PC-9 (cell line): ENCODE data around the gene KDM1B. TPM values are rescaled to one million over a fixed set of nuclear protein-coding genes. Genes with fewer than 3 reads are reported as not detected.

ENCODE experiments used
- BruUV-seq: library from RNA; stranded (reverse); fragments of 400-500 nt; replicated peaks from 2 replicates; lab custom pipeline; 2021; lab: Mats Ljungman, UMichigan
- CTCF ChIA-PET: fragments of 300-600 bp; sonication (Branson Sonifier 250); formaldehyde crosslinking; loops from one replicate; lab custom pipeline; 2022; ENCODE audit warnings: antibody characterized with exemption; lab: Charles Lee
- POLR2A ChIA-PET: fragments of 300-600 bp; sonication (Branson Sonifier 250); formaldehyde crosslinking; loops from one replicate; lab custom pipeline; 2022; ENCODE audit warnings: antibody characterized with exemption; ENCODE audit not compliant: unreplicated experiment; lab: Charles Lee
- DNase-seq, 2 experiments: peaks; one replicate each; pipeline versions ENCODE4 v3.0.0 to v3.0.0-alpha.2; 2015 to 2022; ENCODE audit warnings: mixed read lengths in 1 of 2
- H2AFZ ChIP-seq: fragments of 200-600 bp; sonication (generic); 2 replicates; pipeline ENCODE4 v1.8.1; 2017; ENCODE audit warnings: antibody characterized with exemption
- H3F3A ChIP-seq: fragments of 200-600 bp; sonication (generic); 2 replicates; pipeline ENCODE4 v1.8.1; 2017; ENCODE audit warnings: antibody characterized with exemption, mild to moderate bottlenecking, low read depth; ENCODE audit not compliant: insufficient read depth
- H3K27ac ChIP-seq: fragments of 200-600 bp; sonication (generic); 2 replicates; pipeline ENCODE4 v1.6.1; 2016; ENCODE audit warnings: mixed run types
- H3K27me3 ChIP-seq: fragments of 200-600 bp; sonication (generic); 2 replicates; pipeline ENCODE4 v1.6.1; 2016; ENCODE audit warnings: low read depth, mixed run types; ENCODE audit not compliant: insufficient read depth
- H3K36me3 ChIP-seq: fragments of 200-600 bp; sonication (generic); 2 replicates; pipeline ENCODE4 v1.6.1; 2016; ENCODE audit warnings: low read depth, mixed run types
- H3K4me1 ChIP-seq: fragments of 200-600 bp; sonication (generic); replicated peaks from 2 replicates; pipeline ENCODE4 v1.6.1; 2016; ENCODE audit warnings: mixed run types; ENCODE audit not compliant: insufficient read depth
- H3K4me2 ChIP-seq: fragments of 200-600 bp; sonication (generic); 2 replicates; pipeline ENCODE4 v1.6.1; 2017; ENCODE audit warnings: mixed run types
- H3K4me3 ChIP-seq: fragments of 200-600 bp; sonication (generic); 2 replicates; pipeline ENCODE4 v1.6.1; 2016; ENCODE audit warnings: mixed run types
- H3K79me2 ChIP-seq: fragments of 200-600 bp; sonication (generic); 2 replicates; pipeline ENCODE4 v1.6.1; 2017; ENCODE audit warnings: low read depth, mixed run types
- H3K9me2 ChIP-seq: fragments of 200-600 bp; sonication (generic); 2 replicates; pipeline ENCODE4 v1.8.1; 2017; ENCODE audit warnings: mild to moderate bottlenecking; ENCODE audit not compliant: insufficient read depth
- H3K9me3 ChIP-seq: fragments of 200-600 bp; sonication (generic); 2 replicates; pipeline ENCODE4 v1.8.1; 2016; ENCODE audit warnings: low read depth; ENCODE audit not compliant: insufficient read depth
- H4K20me1 ChIP-seq: fragments of 200-600 bp; sonication (generic); 2 replicates; pipeline ENCODE4 v1.8.1; 2017; ENCODE audit not compliant: insufficient read depth
- EZH2 ChIP-seq: fragments of 200-600 bp; sonication (generic); IDR thresholded peaks from 2 replicates; pipeline ENCODE4 v1.8.0; 2017; ENCODE audit warnings: antibody characterized with exemption, low read depth
- intact Hi-C: fragments of 100-400 bp; cut with micrococcal nuclease; formaldehyde crosslinking; loops from one replicate; pipeline ENCODE4 v1.10.0; 2022; ENCODE audit not compliant: unreplicated experiment
- total RNA-seq: library from RNA; stranded (reverse); gene quantifications from 2 replicates; pipeline ENCODE4 v1.2.3, GENCODE V29; 2021
- TF ChIP-seq, protein P1 (sequence below): fragments of 200-600 bp; sonication (generic); conservative IDR thresholded peaks from 2 replicates; pipeline ENCODE4 v1.6.1; 2017; ENCODE audit warnings: mixed run types, antibody characterized with exemption, mild to moderate bottlenecking, moderate library complexity

The KDM1B gene
- total RNA-seq, 1 experiment from 2014 or later: 21.5 TPM

DNA sequence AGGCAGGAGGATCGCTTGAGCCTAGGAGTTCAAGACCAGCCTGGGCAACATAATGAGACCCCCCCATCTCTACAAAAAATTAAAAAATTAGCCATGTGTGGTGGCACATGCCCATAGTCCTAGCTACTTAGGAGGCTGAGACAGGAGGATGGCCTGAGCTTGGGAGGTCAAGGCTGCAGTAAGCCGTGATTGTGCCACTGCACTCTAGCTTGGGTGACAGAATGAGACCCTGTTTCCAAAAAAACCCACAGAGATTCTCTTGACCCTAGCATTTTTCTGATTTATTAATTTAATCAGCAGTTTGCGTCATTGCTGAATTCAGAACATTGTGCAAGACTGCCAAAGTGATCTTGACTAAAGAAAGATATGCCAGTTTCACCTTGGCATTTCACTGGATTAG lies 36.8 kb downstream of the KDM1B start:
- Histone ChIP-seq H3K79me2 (no peaks in the 10 kb centered on the region), H3F3A (no peaks in the 10 kb centered on the region), H3K4me3 (no peak overlapping the region), H2AFZ (no peak overlapping the region), H3K27ac (no peak overlapping the region), H3K9me2 (no peaks in the 10 kb centered on the region), H3K36me3 (no peaks in the 10 kb centered on the region), H3K9me3 (no peaks in the 10 kb centered on the region), H3K4me2 (no peak overlapping the region), H4K20me1 (no peaks in the 10 kb centered on the region), H3K27me3 (no peaks in the 10 kb centered on the region), H3K4me1 (0 out of 2 replicates have a peak, but pooled peaks cover under 1% of the 10 kb centered on the region)
- CTCF ChIA-PET: no interaction called here
- no peak for DNase-seq
- TF ChIP-seq, protein P1, sequence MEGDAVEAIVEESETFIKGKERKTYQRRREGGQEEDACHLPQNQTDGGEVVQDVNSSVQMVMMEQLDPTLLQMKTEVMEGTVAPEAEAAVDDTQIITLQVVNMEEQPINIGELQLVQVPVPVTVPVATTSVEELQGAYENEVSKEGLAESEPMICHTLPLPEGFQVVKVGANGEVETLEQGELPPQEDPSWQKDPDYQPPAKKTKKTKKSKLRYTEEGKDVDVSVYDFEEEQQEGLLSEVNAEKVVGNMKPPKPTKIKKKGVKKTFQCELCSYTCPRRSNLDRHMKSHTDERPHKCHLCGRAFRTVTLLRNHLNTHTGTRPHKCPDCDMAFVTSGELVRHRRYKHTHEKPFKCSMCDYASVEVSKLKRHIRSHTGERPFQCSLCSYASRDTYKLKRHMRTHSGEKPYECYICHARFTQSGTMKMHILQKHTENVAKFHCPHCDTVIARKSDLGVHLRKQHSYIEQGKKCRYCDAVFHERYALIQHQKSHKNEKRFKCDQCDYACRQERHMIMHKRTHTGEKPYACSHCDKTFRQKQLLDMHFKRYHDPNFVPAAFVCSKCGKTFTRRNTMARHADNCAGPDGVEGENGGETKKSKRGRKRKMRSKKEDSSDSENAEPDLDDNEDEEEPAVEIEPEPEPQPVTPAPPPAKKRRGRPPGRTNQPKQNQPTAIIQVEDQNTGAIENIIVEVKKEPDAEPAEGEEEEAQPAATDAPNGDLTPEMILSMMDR: no peak
- TF ChIP-seq EZH2: no peak
- POLR2A ChIA-PET: no interaction called here
- intact Hi-C loops: no loop called here
- BruUV-seq: no TSS peak

DNA sequence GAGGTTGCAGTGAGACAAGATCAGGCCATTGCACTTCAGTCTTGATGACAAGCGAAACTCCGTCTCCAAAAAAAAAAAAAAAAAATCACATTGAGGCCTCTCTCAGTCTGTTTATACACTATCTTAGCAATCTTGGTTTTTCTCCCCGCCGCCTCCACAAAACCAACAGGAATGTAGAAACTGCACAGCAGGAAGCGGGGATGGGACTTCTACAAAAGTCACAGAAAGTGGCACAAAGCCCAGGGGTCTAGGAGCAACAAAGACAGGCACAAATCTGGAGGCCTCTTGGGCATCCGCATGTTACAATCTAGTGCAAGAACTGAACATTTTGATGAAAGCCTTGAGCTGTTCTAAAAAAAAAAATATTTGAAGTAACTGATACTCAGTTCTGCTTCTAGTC lies 48.6 kb downstream of the KDM1B start:
- ChIA-PET CTCF (no interaction called here), POLR2A (no interaction called here)
- no peaks in the 10 kb centered on the region for H3K27me3 ChIP-seq
- no peaks in the 10 kb centered on the region for H3K9me3 ChIP-seq
- H3K9me2 ChIP-seq: no peaks in the 10 kb centered on the region
- no peak for TF ChIP-seq EZH2
- TF ChIP-seq, protein P1: no peak
- H2AFZ ChIP-seq: no peak overlapping the region
- H3K4me1 ChIP-seq: no peaks in the 10 kb centered on the region
- no peaks in the 10 kb centered on the region for H3K79me2 ChIP-seq
- no peak overlapping the region for H3K4me3 ChIP-seq
- DNase-seq: no peak
- BruUV-seq: no TSS peak
- intact Hi-C loops: no loop called here
- no peaks in the 10 kb centered on the region for H4K20me1 ChIP-seq
- no peak overlapping the region for H3K4me2 ChIP-seq
- 0 out of 2 replicates have a peak, but pooled peaks cover 4% of the 10 kb centered on the region for H3K36me3 ChIP-seq
- H3F3A ChIP-seq: no peaks in the 10 kb centered on the region
- H3K27ac ChIP-seq: no peak overlapping the region

DNA sequence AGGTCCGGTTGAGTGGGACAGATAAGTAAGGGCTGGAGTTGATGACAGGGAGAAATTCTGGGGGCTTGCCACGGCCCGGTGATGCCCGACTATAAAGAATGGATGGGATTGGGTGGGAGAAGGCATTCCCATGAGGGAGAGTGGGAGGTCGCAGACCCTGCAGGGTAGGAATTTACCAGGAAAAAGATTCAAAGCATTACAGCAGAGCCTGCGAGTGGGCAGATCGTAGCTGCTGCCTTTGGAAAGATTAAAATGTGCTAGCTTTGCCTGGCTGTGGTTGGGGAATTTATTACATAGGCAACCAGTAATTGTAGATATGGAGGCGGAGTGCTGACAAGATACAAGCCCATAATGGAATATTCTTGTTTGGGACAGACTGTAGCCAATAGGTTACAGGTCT lies 49.5 kb downstream of the KDM1B start:
- Histone ChIP-seq H3K9me2 (no peaks in the 10 kb centered on the region), H4K20me1 (no peaks in the 10 kb centered on the region), H3K27ac (no peak overlapping the region), H3K27me3 (no peaks in the 10 kb centered on the region), H3K9me3 (no peaks in the 10 kb centered on the region), H3K79me2 (no peaks in the 10 kb centered on the region), H3K4me2 (no peak overlapping the region), H3K36me3 (0 out of 2 replicates have a peak, but pooled peaks cover 4% of the 10 kb centered on the region), H2AFZ (no peak overlapping the region), H3F3A (no peaks in the 10 kb centered on the region), H3K4me3 (no peak overlapping the region), H3K4me1 (no peaks in the 10 kb centered on the region)
- no TSS peak for BruUV-seq
- POLR2A ChIA-PET: no interaction called here
- CTCF ChIA-PET: no interaction called here
- intact Hi-C loops: no loop called here
- no peak for DNase-seq
- TF ChIP-seq, protein P1: no peak
- no peak for TF ChIP-seq EZH2
